PC-3 (cell line): ENCODE data around the gene MAP2K4.

Experiments used
- EZH2 ChIP-seq: fragments of 300-600 bp; sonication (generic); IDR thresholded peaks from one replicate; pipeline ENCODE4 v1.6.1; 2017; ENCODE audit warnings: antibody characterized with exemption, mild to moderate bottlenecking, low read length; ENCODE audit not compliant: unreplicated experiment
- EZH2phosphoT487 ChIP-seq: fragments of 300-600 bp; sonication (generic); IDR thresholded peaks from 2 replicates; pipeline ENCODE4 v1.6.1; 2018; ENCODE audit warnings: mild to moderate bottlenecking, antibody characterized with exemption, low read length, borderline replicate concordance
- TF ChIP-seq, protein P1 (sequence below): fragments of 300-600 bp; sonication (generic); conservative IDR thresholded peaks from 2 replicates; pipeline ENCODE4 v1.5.1; 2017; ENCODE audit warnings: antibody characterized with exemption, low read depth, mild to moderate bottlenecking, low read length

- TF ChIP-seq, protein P1, sequence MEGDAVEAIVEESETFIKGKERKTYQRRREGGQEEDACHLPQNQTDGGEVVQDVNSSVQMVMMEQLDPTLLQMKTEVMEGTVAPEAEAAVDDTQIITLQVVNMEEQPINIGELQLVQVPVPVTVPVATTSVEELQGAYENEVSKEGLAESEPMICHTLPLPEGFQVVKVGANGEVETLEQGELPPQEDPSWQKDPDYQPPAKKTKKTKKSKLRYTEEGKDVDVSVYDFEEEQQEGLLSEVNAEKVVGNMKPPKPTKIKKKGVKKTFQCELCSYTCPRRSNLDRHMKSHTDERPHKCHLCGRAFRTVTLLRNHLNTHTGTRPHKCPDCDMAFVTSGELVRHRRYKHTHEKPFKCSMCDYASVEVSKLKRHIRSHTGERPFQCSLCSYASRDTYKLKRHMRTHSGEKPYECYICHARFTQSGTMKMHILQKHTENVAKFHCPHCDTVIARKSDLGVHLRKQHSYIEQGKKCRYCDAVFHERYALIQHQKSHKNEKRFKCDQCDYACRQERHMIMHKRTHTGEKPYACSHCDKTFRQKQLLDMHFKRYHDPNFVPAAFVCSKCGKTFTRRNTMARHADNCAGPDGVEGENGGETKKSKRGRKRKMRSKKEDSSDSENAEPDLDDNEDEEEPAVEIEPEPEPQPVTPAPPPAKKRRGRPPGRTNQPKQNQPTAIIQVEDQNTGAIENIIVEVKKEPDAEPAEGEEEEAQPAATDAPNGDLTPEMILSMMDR = peak; percentile 98
- TF ChIP-seq EZH2phosphoT487 (no peak), EZH2 (no peak)
Measured at GRCh38 chr17:12180644-12181261, 160.1 kb downstream of the MAP2K4 start.
